Activated CD4-positive, CD25-positive, alpha-beta regulatory T cell (primary cell): ENCODE data around the gene KCNAB1.

Experiments used
- DNase-seq, 4 experiments: peaks; one replicate each; lab custom pipeline; 2025; lab: John Stamatoyannopoulos, UW

Gene KCNAB1

DNA sequence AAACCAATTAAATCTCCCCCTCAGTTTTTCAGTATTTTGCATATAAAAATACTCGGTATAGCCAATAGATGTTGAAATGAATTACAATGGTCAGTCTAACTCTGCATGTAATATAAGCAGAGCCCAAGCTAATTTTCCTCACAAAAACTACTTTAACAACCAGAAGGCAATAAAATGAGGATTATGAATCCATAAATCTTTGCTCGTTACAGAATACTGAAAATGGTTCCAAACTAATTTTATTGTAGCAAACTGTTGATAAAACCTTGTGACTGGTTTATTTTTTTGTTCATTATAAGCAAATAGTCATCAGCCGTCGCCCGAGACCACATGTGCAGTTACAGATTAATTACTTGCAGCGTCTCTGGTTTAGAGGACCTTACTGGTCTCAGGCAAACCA lies 251.3 kb downstream of the KCNAB1 start:
- DNase-seq = no peak

DNA sequence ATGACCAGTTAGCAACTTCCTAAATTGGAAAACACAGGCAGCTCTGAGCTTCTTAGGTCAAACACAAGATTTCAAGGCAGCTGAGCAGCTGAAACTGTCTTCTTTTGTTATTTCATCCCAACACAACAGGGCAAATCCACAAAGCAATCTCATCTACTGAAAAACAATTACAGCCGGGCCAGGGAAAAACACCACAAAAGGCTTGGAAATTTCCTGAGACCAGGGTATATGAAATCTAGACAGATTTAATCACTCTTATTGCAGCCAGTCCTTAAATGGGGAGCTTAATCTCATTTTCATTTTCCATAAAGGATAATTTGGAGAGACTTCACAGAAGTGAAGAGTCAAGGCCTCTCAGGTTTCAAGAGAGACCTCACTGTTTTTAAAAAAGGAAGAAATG lies 252.7 kb downstream of the KCNAB1 start:
- no peak for DNase-seq

DNA sequence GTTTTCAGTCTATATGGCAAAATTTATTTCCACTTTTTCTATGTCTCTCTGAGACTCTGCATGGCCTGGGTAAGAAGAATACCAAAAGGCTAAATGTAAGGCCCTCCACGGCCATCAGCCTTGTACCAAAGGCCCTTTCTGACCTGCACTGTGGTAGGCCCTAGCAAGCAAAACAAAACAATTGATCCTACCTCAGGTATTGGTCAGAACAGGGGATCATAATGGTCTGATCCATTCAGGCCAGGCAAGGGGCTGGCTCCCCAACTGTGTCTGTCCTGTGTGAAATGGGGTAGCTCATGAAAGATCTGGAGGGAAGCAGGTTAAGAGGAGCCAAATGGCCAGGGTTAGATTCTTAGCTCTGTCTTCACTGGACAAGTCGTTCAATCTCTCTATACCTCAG lies 253.3 kb downstream of the KCNAB1 start:
- DNase-seq = no peak

DNA sequence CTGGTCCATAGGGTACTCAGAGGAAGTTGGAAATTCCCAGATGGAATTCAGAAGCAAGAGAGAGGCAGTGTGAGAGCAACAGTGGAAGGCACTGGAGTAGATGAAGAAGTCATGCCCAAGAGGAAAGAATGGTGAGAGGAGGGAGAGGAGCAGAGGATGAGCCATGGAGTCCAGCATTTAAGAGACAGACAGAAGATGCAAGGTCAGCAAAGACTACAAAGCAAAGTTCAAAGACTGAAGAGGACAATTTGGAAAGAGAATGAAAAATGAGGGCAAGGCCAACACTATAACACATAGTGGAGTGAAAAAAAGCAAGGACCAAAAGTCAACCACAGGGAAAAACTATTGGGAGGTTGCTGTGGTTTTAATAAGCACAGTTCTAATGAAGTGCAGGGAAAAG lies 255.8 kb downstream of the KCNAB1 start:
- DNase-seq = no peak

- no peak for DNase-seq
These were observed 256.9 kb downstream of the KCNAB1 start for GRCh38 chr3:156377266-156377665.

DNA sequence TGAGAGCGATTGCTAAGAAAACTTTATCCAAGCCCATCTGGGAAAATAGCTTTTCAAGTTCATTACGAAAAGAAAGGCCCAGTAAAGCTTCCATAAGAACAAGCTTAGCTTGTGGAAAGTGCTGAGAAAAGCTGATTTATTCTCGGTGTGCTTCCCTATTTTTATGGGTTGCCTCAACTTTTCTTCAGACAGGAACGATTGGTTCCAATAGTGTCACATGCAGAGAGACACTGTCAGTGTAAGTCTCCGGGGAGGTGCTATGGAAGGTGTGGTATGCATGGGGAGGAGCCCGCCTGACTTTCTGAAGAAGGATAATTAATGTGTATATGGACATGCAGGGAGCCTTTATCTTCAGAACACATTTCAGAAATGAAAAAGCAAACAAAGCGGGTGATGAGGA lies 257.3 kb downstream of the KCNAB1 start:
- no peak for DNase-seq

GRCh38 chr3:156378871-156379270 lies 258.5 kb downstream of the KCNAB1 start:
- DNase-seq = no peak

DNA sequence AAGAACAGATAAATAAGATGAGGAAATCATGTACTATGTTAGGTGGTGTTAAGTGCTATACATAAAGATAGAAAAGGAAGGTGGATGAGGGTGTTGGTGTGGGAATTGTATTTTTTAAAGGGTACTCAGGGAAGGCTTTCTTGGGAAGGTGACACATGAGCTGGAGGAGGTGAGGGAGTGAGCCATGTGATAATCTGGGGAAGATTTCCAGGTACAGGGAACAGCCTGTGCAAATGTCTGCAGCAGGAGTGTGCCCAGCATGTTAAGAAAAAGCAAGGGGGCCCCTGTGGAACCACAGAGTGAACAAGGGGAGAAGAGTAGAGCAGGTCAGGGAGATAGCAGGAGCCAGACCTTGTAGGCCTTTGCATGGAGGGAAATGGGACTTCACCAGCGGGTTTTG lies 258.9 kb downstream of the KCNAB1 start:
- DNase-seq = no peak

DNA sequence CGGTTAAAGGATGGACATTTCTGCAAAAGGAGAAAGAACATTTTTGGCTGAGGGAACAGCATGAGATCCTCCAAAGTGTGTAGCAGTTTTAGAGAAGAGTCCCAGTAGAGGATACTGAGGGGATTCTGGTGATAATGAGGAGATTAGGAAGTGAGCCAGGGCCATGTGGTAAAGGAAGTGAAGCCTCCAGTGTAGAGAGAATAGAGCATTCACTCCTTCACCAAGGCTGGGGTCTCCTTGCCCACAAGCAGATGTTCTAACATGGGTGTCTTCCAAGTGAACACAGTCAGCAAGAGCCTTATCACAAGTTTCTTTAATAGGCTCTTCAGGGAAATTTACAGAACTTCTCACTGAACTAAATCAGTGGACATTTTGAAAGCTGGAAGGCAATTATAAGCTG lies 260.9 kb downstream of the KCNAB1 start:
- no peak for DNase-seq

DNA sequence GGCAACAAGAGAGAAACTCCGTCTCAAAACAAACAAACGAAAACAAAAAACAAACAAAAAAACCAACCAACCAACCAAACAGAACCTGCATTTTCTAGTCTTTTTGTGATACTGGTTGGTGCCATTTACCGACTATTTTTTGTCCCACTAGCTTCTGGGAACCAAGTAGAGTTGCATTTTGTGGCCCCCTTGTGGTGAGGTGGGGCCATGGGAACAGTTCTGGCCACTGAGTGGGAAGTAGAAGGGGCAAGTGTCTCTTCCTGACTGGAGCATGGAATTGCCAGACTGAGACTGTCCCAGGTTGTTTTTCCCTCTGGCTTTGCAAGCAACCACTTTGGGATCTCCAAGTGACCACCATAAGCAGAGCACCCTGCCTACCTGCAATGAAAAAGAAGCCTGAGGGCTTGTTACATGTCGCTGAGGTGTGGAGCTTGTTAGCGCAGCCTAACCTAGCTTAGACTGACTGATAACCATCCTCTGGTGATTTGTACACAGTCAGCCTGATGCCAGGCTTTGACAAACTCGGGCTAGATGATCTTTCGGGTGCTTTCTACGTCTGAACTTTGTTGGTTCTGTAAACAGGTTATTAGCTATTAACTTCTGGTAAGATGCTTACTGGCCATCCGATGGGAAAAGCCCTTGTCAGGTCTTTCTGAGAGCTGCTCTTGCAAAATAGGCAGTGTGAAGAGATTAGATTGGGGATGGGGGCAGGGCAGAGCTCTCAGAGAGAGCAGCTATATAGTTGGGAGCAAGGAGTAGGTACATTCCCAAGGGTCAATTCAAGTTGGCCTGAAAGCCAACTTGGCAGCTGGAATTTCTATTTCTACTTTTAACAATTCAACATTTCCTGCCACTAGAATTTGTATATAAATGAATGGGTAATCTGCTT lies 262.3 kb downstream of the KCNAB1 start:
- no peak for DNase-seq

GRCh38 chr3:156383441-156384025 lies 263.2 kb downstream of the KCNAB1 start:
- DNase-seq = no peak

DNA sequence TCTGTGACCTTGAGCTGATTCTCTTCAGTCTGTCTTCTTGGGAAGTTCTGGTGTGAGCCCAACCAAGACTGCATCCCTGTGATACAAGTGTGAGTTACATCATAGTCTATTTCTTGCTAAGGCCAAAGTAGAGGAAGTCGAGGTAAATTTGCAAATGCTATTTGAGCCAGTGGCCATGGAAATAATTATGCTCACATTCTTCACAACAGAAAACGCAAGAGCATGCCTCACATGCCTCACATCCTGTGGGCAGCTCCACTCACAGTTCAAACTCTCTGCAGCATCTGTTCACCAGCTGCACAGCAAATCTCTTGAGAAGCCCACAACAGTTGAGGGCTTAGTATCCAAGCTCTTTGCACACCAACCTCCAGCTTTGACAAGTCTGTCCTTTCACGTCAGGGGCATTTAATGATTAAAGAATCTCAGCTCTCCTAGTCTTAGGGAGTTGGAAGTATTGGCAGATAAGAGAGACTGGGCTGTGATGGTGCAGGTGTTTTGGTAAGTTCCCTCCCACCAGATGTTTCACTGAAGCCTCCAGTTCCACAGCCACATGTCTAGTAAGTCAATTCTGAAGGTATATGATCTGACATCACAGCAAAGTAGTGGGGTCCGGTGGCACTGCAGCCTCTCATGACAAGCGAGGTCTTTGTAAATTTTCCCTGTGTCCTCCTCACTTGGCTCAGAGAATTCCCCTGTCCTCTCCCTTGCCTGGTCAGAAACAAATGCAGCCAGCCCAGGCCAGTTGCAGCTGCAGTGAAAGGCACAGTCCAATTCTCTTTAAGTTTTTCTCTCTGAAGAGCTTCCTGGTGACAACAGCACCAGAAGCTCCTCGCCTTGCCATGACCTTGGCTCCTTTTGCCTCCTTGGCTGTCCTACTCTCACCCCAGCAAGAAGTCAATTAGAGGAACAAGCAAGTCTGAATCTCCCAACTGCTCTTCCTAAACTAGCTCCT lies 268.4 kb downstream of the KCNAB1 start:
- DNase-seq = no peak

- no peak for DNase-seq
These were observed 269.1 kb downstream of the KCNAB1 start for GRCh38 chr3:156389449-156389950.

DNA sequence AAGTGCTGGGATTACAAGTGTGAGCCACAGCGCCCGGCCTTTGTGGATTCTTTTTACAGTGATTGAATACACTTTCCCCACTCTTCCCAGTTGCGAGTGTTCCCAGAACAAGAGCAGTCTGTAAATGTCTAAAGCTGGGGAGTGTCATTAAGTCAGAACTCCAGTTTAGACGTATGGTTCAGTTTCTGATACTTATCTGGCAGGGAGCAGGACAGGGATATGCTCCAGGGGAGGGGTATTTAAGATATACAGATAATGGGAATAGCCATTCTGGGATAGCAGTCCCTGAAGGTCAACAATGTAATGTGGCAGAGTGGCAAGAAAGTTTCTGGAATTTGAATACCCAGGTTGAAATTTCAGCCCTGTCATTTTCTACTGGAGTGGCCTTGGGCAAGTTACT lies 270.5 kb downstream of the KCNAB1 start:
- DNase-seq = no peak

GRCh38 chr3:156395961-156396710 lies 275.8 kb downstream of the KCNAB1 start:
- no peak for DNase-seq

DNA sequence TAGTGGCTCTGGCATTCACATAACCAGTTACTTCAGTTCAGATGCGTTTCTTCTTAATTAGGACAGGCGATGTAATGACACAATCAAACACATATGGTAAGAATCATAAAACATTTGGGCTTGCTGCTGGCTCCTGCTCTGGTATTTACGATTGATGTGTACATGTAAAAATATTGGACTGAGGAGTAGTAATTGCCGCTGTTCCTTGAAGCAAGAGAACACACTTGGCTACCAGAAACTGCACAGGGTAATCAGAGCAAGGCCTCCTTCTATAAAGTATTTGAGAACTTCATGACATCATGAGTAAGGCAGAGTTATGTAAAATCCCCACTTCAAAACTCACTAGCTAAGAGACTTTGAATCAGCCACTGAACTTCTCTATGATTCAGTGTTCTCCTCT lies 276.5 kb downstream of the KCNAB1 start:
- no peak for DNase-seq

- no peak for DNase-seq
These were observed 277.2 kb downstream of the KCNAB1 start for GRCh38 chr3:156397534-156397933.

GRCh38 chr3:156400062-156400461 lies 279.7 kb downstream of the KCNAB1 start:
- no peak for DNase-seq

GRCh38 chr3:156400735-156401134 lies 280.4 kb downstream of the KCNAB1 start:
- no peak for DNase-seq

DNA sequence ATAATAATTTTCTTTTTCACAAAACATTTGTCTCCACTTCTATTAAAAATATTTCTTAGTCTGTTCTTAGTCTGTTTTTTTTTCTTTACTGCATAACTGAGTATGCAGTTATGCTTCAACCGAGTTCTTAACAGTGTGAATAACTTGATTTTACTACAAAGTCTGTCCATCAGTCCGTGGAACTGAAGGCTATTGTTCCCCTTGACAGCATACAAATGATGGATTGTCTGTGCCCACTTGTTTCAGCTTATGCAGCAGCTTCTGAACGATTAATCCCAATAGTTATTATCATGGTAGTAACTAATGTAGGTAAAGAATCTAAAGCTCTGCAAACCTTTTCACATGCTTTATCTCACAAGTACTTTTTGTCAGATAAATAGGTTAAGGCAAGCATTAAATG lies 283.8 kb downstream of the KCNAB1 start:
- no peak for DNase-seq

DNA sequence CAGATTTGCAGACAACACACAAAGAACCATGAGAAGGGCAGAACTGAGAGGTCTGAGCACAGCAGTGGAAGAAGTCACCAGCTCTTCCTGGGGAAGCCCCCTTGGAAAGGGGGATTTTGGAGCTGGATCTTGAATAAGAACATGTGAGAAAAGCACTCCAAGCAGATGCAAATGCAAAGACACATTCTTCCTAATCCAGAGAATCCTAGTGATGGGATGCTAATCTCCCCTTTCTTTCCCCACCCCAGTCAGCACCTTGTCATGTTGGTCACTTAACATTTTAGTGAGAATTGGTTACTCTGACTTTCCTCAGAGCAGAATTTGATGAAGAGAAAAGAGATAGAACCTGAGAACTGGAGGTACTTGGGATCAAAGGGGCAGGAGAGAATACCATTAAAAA lies 286.0 kb downstream of the KCNAB1 start:
- DNase-seq = no peak
